Measurements from ENCODE around the gene TRIM44.
"Not testable (repeated sequence)": the region's sequence is repeated elsewhere in the genome, so short reads cannot be mapped to it uniquely, and the experiment has no call there.

The TRIM44 gene

GRCh38 chr11:35650467-35650866 lies 12.1 kb upstream of the TRIM44 start:
- H3K9me3 ChIP-seq (ENCODE audit: control insufficient read depth, insufficient read depth, low read length), result no peaks in the 10 kb centered on the region; the same call in 1 of the 2 replicates
- no peaks in the 10 kb centered on the region for H3K36me3 ChIP-seq (ENCODE audit: insufficient read depth, low read length)
- H3K9ac ChIP-seq (ENCODE audit: low read depth, low read length), result no peak overlapping the region
- H3K4me1 ChIP-seq (ENCODE audit: insufficient read depth, low read length), result peaks cover 4% of the 10 kb centered on the region

- Histone ChIP-seq H3K36me3 (ENCODE audit: insufficient read depth, low read length) (no peaks in the 10 kb centered on the region), H3K9me3 (ENCODE audit: control insufficient read depth, insufficient read depth, low read length) (no peaks in the 10 kb centered on the region; the same call in 1 of the 2 replicates), H3K9ac (ENCODE audit: low read depth, low read length) (no peak overlapping the region), H3K4me1 (ENCODE audit: insufficient read depth, low read length) (peaks cover 4% of the 10 kb centered on the region)
These were observed 11.3 kb upstream of the TRIM44 start for GRCh38 chr11:35651263-35651662.

- not testable (repeated sequence) for H3K4me1 ChIP-seq (ENCODE audit: insufficient read depth, low read length); H3K36me3 ChIP-seq (ENCODE audit: insufficient read depth, low read length); H3K9ac ChIP-seq (ENCODE audit: low read depth, low read length); H3K9me3 ChIP-seq (ENCODE audit: control insufficient read depth, insufficient read depth, low read length)
These were observed 9.8 kb upstream of the TRIM44 start for GRCh38 chr11:35652786-35653185.

GRCh38 chr11:35654711-35655110 lies 7.9 kb upstream of the TRIM44 start:
- Histone ChIP-seq H3K4me1 (ENCODE audit: insufficient read depth, low read length) (peaks cover 4% of the 10 kb centered on the region; the same call in 1 of the 2 replicates), H3K9me3 (ENCODE audit: control insufficient read depth, insufficient read depth, low read length) (no peaks in the 10 kb centered on the region; the same call in 1 of the 2 replicates), H3K36me3 (ENCODE audit: insufficient read depth, low read length) (no peaks in the 10 kb centered on the region), H3K9ac (ENCODE audit: low read depth, low read length) (no peak overlapping the region)

- Histone ChIP-seq H3K36me3 (ENCODE audit: insufficient read depth, low read length) (no peaks in the 10 kb centered on the region), H3K9ac (ENCODE audit: low read depth, low read length) (no peak overlapping the region), H3K4me1 (ENCODE audit: insufficient read depth, low read length) (peaks cover 4% of the 10 kb centered on the region; the same call in 1 of the 2 replicates), H3K9me3 (ENCODE audit: control insufficient read depth, insufficient read depth, low read length) (no peaks in the 10 kb centered on the region; the same call in 1 of the 2 replicates)
These were observed 7.3 kb upstream of the TRIM44 start for GRCh38 chr11:35655254-35655653.

GRCh38 chr11:35655856-35656255 lies 6.7 kb upstream of the TRIM44 start:
- no peak overlapping the region for H3K9ac ChIP-seq (ENCODE audit: low read depth, low read length)
- no peaks in the 10 kb centered on the region; the same call in 1 of the 2 replicates for H3K9me3 ChIP-seq (ENCODE audit: control insufficient read depth, insufficient read depth, low read length)
- no peaks in the 10 kb centered on the region for H3K36me3 ChIP-seq (ENCODE audit: insufficient read depth, low read length)
- peaks cover 4% of the 10 kb centered on the region; the same call in 1 of the 2 replicates for H3K4me1 ChIP-seq (ENCODE audit: insufficient read depth, low read length)

- Histone ChIP-seq H3K9me3 (ENCODE audit: control insufficient read depth, insufficient read depth, low read length) (no peaks in the 10 kb centered on the region), H3K9ac (ENCODE audit: low read depth, low read length) (no peak overlapping the region), H3K36me3 (ENCODE audit: insufficient read depth, low read length) (no peaks in the 10 kb centered on the region), H3K4me1 (ENCODE audit: insufficient read depth, low read length) (peaks cover 4% of the 10 kb centered on the region; the same call in 1 of the 2 replicates)
These were observed 4.3 kb upstream of the TRIM44 start for GRCh38 chr11:35658020-35658948.

GRCh38 chr11:35661534-35661933 lies 1.0 kb upstream of the TRIM44 start:
- H3K36me3 ChIP-seq (ENCODE audit: insufficient read depth, low read length), result no peaks in the 10 kb centered on the region
- H3K9ac ChIP-seq (ENCODE audit: low read depth, low read length), result no peak overlapping the region
- H3K4me1 ChIP-seq (ENCODE audit: insufficient read depth, low read length), result no peaks in the 10 kb centered on the region
- H3K9me3 ChIP-seq (ENCODE audit: control insufficient read depth, insufficient read depth, low read length), result peaks cover 18% of the 10 kb centered on the region; the same call in 1 of the 2 replicates

GRCh38 chr11:35662061-35662648 lies 420 bp upstream of the TRIM44 start:
- Histone ChIP-seq H3K4me1 (ENCODE audit: insufficient read depth, low read length) (no peaks in the 10 kb centered on the region), H3K36me3 (ENCODE audit: insufficient read depth, low read length) (no peaks in the 10 kb centered on the region), H3K9ac (ENCODE audit: low read depth, low read length) (peak overlapping the region; percentile 60), H3K9me3 (ENCODE audit: control insufficient read depth, insufficient read depth, low read length) (peaks cover 18% of the 10 kb centered on the region; the same call in 1 of the 2 replicates)

- Histone ChIP-seq H3K36me3 (ENCODE audit: insufficient read depth, low read length) (no peaks in the 10 kb centered on the region), H3K9ac (ENCODE audit: low read depth, low read length) (peak overlapping the region; percentile 60), H3K4me1 (ENCODE audit: insufficient read depth, low read length) (no peaks in the 10 kb centered on the region), H3K9me3 (ENCODE audit: control insufficient read depth, insufficient read depth, low read length) (peaks cover 18% of the 10 kb centered on the region; the same call in 1 of the 2 replicates)
These were observed 780 bp downstream of the TRIM44 start for GRCh38 chr11:35663408-35663702.

- Histone ChIP-seq H3K9ac (ENCODE audit: low read depth, low read length) (no peak overlapping the region), H3K4me1 (ENCODE audit: insufficient read depth, low read length) (no peaks in the 10 kb centered on the region), H3K36me3 (ENCODE audit: insufficient read depth, low read length) (no peaks in the 10 kb centered on the region), H3K9me3 (ENCODE audit: control insufficient read depth, insufficient read depth, low read length) (peaks cover 18% of the 10 kb centered on the region; the same call in 1 of the 2 replicates)
These were observed 2.4 kb downstream of the TRIM44 start for GRCh38 chr11:35664977-35665441.

GRCh38 chr11:35667257-35667656 lies 4.7 kb downstream of the TRIM44 start:
- Histone ChIP-seq H3K9me3 (ENCODE audit: control insufficient read depth, insufficient read depth, low read length) (peaks cover 18% of the 10 kb centered on the region; the same call in 1 of the 2 replicates), H3K9ac (ENCODE audit: low read depth, low read length) (no peak overlapping the region), H3K36me3 (ENCODE audit: insufficient read depth, low read length) (no peaks in the 10 kb centered on the region), H3K4me1 (ENCODE audit: insufficient read depth, low read length) (peaks cover 7% of the 10 kb centered on the region)

- Histone ChIP-seq H3K4me1 (ENCODE audit: insufficient read depth, low read length) (peaks cover 14% of the 10 kb centered on the region), H3K9me3 (ENCODE audit: control insufficient read depth, insufficient read depth, low read length) (peaks cover 18% of the 10 kb centered on the region; the same call in 1 of the 2 replicates)
- not testable (repeated sequence) for H3K36me3 ChIP-seq (ENCODE audit: insufficient read depth, low read length); H3K9ac ChIP-seq (ENCODE audit: low read depth, low read length)
These were observed 5.8 kb downstream of the TRIM44 start for GRCh38 chr11:35668350-35668749.

GRCh38 chr11:35671396-35672127 lies 9.0 kb downstream of the TRIM44 start:
- Histone ChIP-seq H3K9ac (ENCODE audit: low read depth, low read length) (no peak overlapping the region), H3K9me3 (ENCODE audit: control insufficient read depth, insufficient read depth, low read length) (no peaks in the 10 kb centered on the region), H3K36me3 (ENCODE audit: insufficient read depth, low read length) (no peaks in the 10 kb centered on the region), H3K4me1 (ENCODE audit: insufficient read depth, low read length) (peaks cover 14% of the 10 kb centered on the region)

Data from ES-I3 (cell line).